ENCODE measurements around the gene CTTNBP2NL.
"Not testable (repeated sequence)": the region's sequence is repeated elsewhere in the genome, so short reads cannot be mapped to it uniquely, and the experiment has no call there.

Gene CTTNBP2NL

GRCh38 chr1:112386024-112386723 lies 9.8 kb upstream of the CTTNBP2NL start:
- DNase-seq: no peak

- no peak for DNase-seq
Measured at GRCh38 chr1:112386731-112387346, 9.2 kb upstream of the CTTNBP2NL start.

GRCh38 chr1:112387807-112388206 lies 8.2 kb upstream of the CTTNBP2NL start:
- no peak for DNase-seq

- no peak for DNase-seq
Measured at GRCh38 chr1:112388436-112388835, 7.6 kb upstream of the CTTNBP2NL start.

- no peak for DNase-seq
Measured at GRCh38 chr1:112389689-112390088, 6.3 kb upstream of the CTTNBP2NL start.

- DNase-seq: not testable (repeated sequence)
Measured at GRCh38 chr1:112390335-112390734, 5.7 kb upstream of the CTTNBP2NL start.

- DNase-seq: peak; percentile 80
Measured at GRCh38 chr1:112390775-112391602, 5.0 kb upstream of the CTTNBP2NL start.

GRCh38 chr1:112391603-112391940 lies 4.4 kb upstream of the CTTNBP2NL start:
- no peak for DNase-seq

- DNase-seq: no peak
Measured at GRCh38 chr1:112393631-112393974, 2.4 kb upstream of the CTTNBP2NL start.

- no peak for DNase-seq
Measured at GRCh38 chr1:112394743-112395062, 1.3 kb upstream of the CTTNBP2NL start.

GRCh38 chr1:112395256-112395820 lies 676 bp upstream of the CTTNBP2NL start:
- no peak for DNase-seq

GRCh38 chr1:112396653-112397471 lies 848 bp downstream of the CTTNBP2NL start:
- no peak for DNase-seq

- no peak for DNase-seq
Measured at GRCh38 chr1:112397841-112398240, 1.8 kb downstream of the CTTNBP2NL start.

GRCh38 chr1:112399456-112399855 lies 3.4 kb downstream of the CTTNBP2NL start:
- DNase-seq: no peak

- DNase-seq: not testable (repeated sequence)
Measured at GRCh38 chr1:112400706-112401105, 4.7 kb downstream of the CTTNBP2NL start.

GRCh38 chr1:112402682-112403643 lies 6.9 kb downstream of the CTTNBP2NL start:
- DNase-seq: no peak

- no peak for DNase-seq
Measured at GRCh38 chr1:112406771-112407170, 10.8 kb downstream of the CTTNBP2NL start.

GRCh38 chr1:112409414-112409813 lies 13.4 kb downstream of the CTTNBP2NL start:
- DNase-seq: no peak

- no peak for DNase-seq
Measured at GRCh38 chr1:112410673-112411072, 14.7 kb downstream of the CTTNBP2NL start.

- DNase-seq: no peak
Measured at GRCh38 chr1:112417271-112417670, 21.3 kb downstream of the CTTNBP2NL start.
